GM21528 (cell line): ENCODE results near the gene AQP9.

Experiments used
- ATAC-seq: cut with Tn5 transposase; IDR thresholded peaks from one replicate; pipeline ENCODE4 v1.9.1; 2021; ENCODE audit warnings: mild to moderate bottlenecking, moderate library complexity; ENCODE audit not compliant: unreplicated experiment, low FRiP score

Gene AQP9

GRCh38 chr15:58139276-58139988 is 1.3 kb downstream of the AQP9 start:
- no peak for ATAC-seq

GRCh38 chr15:58139989-58140522 is 1.9 kb downstream of the AQP9 start:
- no peak for ATAC-seq

- ATAC-seq, result no peak
Measured at GRCh38 chr15:58141894-58142293, 3.7 kb downstream of the AQP9 start.

GRCh38 chr15:58142827-58143461 is 4.8 kb downstream of the AQP9 start:
- ATAC-seq, result no peak

GRCh38 chr15:58145606-58146005 is 7.4 kb downstream of the AQP9 start:
- no peak for ATAC-seq

GRCh38 chr15:58146211-58146610 is 8.0 kb downstream of the AQP9 start:
- no peak for ATAC-seq

- no peak for ATAC-seq
Measured at GRCh38 chr15:58146749-58147148, 8.6 kb downstream of the AQP9 start.

GRCh38 chr15:58147171-58147611 is 9.0 kb downstream of the AQP9 start:
- ATAC-seq, result no peak

GRCh38 chr15:58148120-58148519 is 9.9 kb downstream of the AQP9 start:
- ATAC-seq, result no peak

- ATAC-seq, result no peak
Measured at GRCh38 chr15:58148633-58149445, 10.7 kb downstream of the AQP9 start.

GRCh38 chr15:58154769-58155168 is 16.6 kb downstream of the AQP9 start:
- no peak for ATAC-seq

- ATAC-seq, result no peak
Measured at GRCh38 chr15:58159827-58160386, 21.7 kb downstream of the AQP9 start.

GRCh38 chr15:58161436-58161930 is 23.3 kb downstream of the AQP9 start:
- ATAC-seq, result no peak

- ATAC-seq, result no peak
Measured at GRCh38 chr15:58163985-58164384, 25.8 kb downstream of the AQP9 start.

- no peak for ATAC-seq
Measured at GRCh38 chr15:58164926-58165325, 26.7 kb downstream of the AQP9 start.

GRCh38 chr15:58165661-58166060 is 27.5 kb downstream of the AQP9 start:
- ATAC-seq, result no peak

- ATAC-seq, result no peak
Measured at GRCh38 chr15:58167095-58167691, 29.0 kb downstream of the AQP9 start.

GRCh38 chr15:58169934-58170333 is 31.8 kb downstream of the AQP9 start:
- ATAC-seq, result no peak

GRCh38 chr15:58171476-58172061 is 33.4 kb downstream of the AQP9 start:
- ATAC-seq, result no peak

GRCh38 chr15:58174709-58175108 is 36.5 kb downstream of the AQP9 start:
- ATAC-seq, result no peak
